ENCODE results near the gene PEX16.

The PEX16 gene

DNA sequence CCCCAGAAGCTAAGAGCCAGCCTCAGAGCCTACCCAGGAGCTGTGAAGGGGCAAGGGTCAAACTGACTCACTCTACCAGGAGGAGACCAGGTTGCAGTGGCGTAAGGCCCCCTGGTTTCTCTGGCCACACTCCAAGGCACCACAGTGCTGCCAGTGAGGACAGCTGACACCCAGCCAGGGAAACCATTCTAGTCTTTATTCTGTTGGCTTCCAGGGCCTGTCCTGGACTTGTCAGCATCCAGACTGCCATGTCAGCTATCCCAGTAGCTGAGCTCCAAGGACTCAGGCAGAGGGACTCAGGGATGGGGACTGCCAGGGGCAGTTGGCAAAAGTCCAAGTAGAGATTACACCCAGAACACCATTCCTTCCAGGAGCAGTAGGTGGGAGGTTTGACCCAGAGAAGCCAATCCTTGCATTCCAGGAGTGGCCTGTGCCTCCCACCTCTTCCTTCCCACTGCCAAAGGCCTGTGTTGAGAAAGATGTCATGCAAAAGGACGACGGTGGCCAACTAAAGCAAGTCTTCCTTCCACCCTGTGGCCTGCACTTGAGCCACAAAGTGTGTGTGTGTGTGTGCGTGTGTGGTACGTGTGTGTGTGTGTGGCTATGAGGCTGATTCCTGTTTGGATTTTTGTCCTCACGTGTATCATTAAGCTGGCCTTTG lies 35.8 kb downstream of the PEX16 start:
- peaks cover 3% of the 10 kb centered on the region for H3K27me3 Mint-ChIP-seq
- peaks cover 10% of the 10 kb centered on the region for H3K4me1 Mint-ChIP-seq

GRCh38 chr11:45880772-45881570 lies 36.7 kb downstream of the PEX16 start:
- no peaks in the 10 kb centered on the region for H3K9me3 Mint-ChIP-seq
- peaks cover 3% of the 10 kb centered on the region for H3K27me3 Mint-ChIP-seq
- peaks cover 14% of the 10 kb centered on the region for H3K36me3 Mint-ChIP-seq
- H3K4me3 Mint-ChIP-seq = no peak overlapping the region
- H3K4me1 Mint-ChIP-seq = peaks cover 10% of the 10 kb centered on the region
- H3K27ac Mint-ChIP-seq = no peak overlapping the region

More for the DNA sequence above, 35.8 kb downstream of the PEX16 start:
- Mint-ChIP-seq H3K27ac (no peak overlapping the region), H3K4me3 (no peak overlapping the region), H3K36me3 (peaks cover 10% of the 10 kb centered on the region), H3K9me3 (no peaks in the 10 kb centered on the region)

- H3K36me3 Mint-ChIP-seq = peaks cover 14% of the 10 kb centered on the region
Measured at GRCh38 chr11:45879803-45880686, 37.6 kb downstream of the PEX16 start.

DNA sequence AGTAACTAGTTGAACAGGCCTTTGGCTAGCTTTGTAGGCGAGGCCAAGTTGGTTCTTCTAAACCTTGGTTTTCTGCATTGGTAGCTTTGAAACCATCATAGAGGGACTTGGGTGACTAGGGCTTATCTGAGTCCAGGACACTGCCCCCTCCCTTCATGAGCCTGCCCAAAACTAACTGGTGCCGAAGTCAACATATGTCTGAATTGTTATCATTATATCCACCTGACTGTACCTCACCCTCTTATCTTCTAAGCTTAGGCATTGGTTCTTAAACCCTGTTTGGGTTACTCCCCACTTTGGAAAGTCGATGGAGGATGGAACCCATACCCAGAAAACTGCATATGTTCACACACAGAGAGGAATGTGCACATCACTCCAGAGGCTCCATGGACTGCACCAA lies 39.8 kb downstream of the PEX16 start:
- no peak overlapping the region for H3K27ac Mint-ChIP-seq
- no peaks in the 10 kb centered on the region for H3K9me3 Mint-ChIP-seq

More at GRCh38 chr11:45879803-45880686, 37.6 kb downstream of the PEX16 start:
- Mint-ChIP-seq H3K9me3 (no peaks in the 10 kb centered on the region), H3K27me3 (peaks cover 3% of the 10 kb centered on the region), H3K4me1 (peaks cover 6% of the 10 kb centered on the region), H3K27ac (no peak overlapping the region), H3K4me3 (no peak overlapping the region)

DNA sequence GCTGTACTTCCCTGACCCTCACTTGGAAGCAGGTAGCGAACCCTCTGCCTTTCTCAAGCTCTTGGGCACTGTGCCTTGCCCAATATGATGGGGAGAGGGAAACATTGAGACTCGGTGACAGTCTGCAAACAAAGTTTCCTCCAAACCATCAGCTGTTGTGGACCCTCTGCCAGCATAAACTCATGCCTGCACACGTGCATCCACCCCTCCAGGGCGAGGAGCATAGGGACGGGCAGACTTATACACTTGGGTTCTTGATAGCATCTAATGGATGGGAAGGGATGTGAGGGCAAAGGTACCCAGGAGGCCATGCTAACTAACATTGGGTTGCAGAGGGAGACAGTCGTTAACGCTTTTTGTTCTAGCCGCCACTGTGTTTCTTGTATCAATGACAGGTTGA lies 40.5 kb downstream of the PEX16 start:
- H3K4me1 Mint-ChIP-seq = no peaks in the 10 kb centered on the region
- H3K9me3 Mint-ChIP-seq = no peaks in the 10 kb centered on the region
- H3K27me3 Mint-ChIP-seq = no peaks in the 10 kb centered on the region
- no peak overlapping the region for H3K4me3 Mint-ChIP-seq
- H3K27ac Mint-ChIP-seq = no peak overlapping the region
- peaks cover 23% of the 10 kb centered on the region for H3K36me3 Mint-ChIP-seq

More for the DNA sequence above, 39.8 kb downstream of the PEX16 start:
- Mint-ChIP-seq H3K36me3 (peaks cover 23% of the 10 kb centered on the region), H3K4me3 (no peak overlapping the region), H3K4me1 (no peaks in the 10 kb centered on the region), H3K27me3 (no peaks in the 10 kb centered on the region)

GRCh38 chr11:45876401-45876800 lies 41.3 kb downstream of the PEX16 start:
- no peaks in the 10 kb centered on the region for H3K4me1 Mint-ChIP-seq
- H3K27me3 Mint-ChIP-seq = no peaks in the 10 kb centered on the region
- no peak overlapping the region for H3K27ac Mint-ChIP-seq
- no peaks in the 10 kb centered on the region for H3K9me3 Mint-ChIP-seq
- H3K4me3 Mint-ChIP-seq = no peak overlapping the region
- peaks cover 24% of the 10 kb centered on the region for H3K36me3 Mint-ChIP-seq

DNA sequence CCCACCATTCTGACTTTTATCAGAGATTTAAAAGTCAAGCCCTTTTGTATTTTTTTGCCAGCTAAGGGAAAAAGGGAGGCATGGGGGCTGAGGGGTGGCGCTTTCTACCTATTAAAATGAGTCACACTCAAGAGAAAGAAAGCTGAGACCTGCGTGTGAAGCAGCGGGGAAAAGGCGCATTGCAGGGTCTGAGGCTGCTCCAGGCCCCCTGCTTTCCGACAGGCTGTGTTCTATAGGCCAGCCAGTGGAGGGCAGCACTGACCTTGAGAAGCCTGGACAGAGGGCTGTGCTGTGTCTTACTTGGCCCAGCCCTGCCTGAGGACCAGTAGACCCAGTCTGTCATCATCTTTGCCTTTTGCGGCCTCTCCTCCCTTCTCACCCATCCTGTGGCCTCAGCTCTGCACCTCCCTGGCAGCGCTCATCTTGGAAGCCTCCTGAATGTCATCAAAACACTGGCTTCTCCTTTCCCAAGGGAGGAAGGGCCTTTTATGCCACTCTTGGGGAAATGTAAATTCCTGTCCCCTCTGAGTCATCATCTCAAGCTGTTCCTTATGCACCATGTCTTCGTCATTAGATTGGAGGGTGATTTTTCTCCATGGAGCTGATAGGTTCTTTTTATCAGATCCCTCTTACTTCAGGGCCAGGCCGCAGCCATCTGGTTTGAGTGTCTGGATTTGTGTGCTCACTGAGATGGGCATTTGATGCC lies 44.9 kb downstream of the PEX16 start:
- Mint-ChIP-seq H3K27me3 (no peaks in the 10 kb centered on the region), H3K4me3 (no peak overlapping the region), H3K9me3 (no peaks in the 10 kb centered on the region), H3K27ac (no peak overlapping the region), H3K36me3 (peaks cover 31% of the 10 kb centered on the region), H3K4me1 (no peaks in the 10 kb centered on the region)

- no peak overlapping the region for H3K27ac Mint-ChIP-seq
- no peaks in the 10 kb centered on the region for H3K27me3 Mint-ChIP-seq
- peaks cover 30% of the 10 kb centered on the region for H3K36me3 Mint-ChIP-seq
- no peak overlapping the region for H3K4me3 Mint-ChIP-seq
- H3K9me3 Mint-ChIP-seq = no peaks in the 10 kb centered on the region
- H3K4me1 Mint-ChIP-seq = no peaks in the 10 kb centered on the region
Measured at GRCh38 chr11:45871638-45872037, 46.0 kb downstream of the PEX16 start.

GRCh38 chr11:45870706-45871105 lies 47.0 kb downstream of the PEX16 start:
- Mint-ChIP-seq H3K4me1 (no peaks in the 10 kb centered on the region), H3K27me3 (no peaks in the 10 kb centered on the region), H3K9me3 (no peaks in the 10 kb centered on the region), H3K4me3 (no peak overlapping the region), H3K27ac (no peak overlapping the region), H3K36me3 (peaks cover 36% of the 10 kb centered on the region)

DNA sequence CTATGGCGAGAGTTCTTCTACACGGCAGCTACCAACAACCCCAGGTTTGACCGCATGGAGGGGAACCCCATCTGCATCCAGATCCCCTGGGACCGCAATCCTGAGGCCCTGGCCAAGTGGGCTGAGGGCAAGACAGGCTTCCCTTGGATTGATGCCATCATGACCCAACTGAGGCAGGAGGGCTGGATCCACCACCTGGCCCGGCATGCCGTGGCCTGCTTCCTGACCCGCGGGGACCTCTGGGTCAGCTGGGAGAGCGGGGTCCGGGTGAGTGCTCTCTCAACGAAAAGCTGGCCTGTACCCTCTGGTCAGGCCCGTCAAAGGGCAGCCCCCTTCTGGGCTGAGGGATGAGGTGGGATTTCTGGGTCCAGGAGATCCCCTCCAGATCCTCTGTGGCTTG lies 48.1 kb downstream of the PEX16 start:
- no peak overlapping the region for H3K4me3 Mint-ChIP-seq
- H3K36me3 Mint-ChIP-seq = peaks cover 33% of the 10 kb centered on the region
- H3K27ac Mint-ChIP-seq = no peak overlapping the region
- H3K4me1 Mint-ChIP-seq = no peaks in the 10 kb centered on the region
- H3K27me3 Mint-ChIP-seq = no peaks in the 10 kb centered on the region
- H3K9me3 Mint-ChIP-seq = no peaks in the 10 kb centered on the region

GRCh38 chr11:45864041-45864440 lies 53.6 kb downstream of the PEX16 start:
- H3K9me3 Mint-ChIP-seq = no peaks in the 10 kb centered on the region
- H3K4me1 Mint-ChIP-seq = no peaks in the 10 kb centered on the region
- H3K27me3 Mint-ChIP-seq = no peaks in the 10 kb centered on the region
- no peak overlapping the region for H3K27ac Mint-ChIP-seq
- peaks cover 25% of the 10 kb centered on the region for H3K36me3 Mint-ChIP-seq
- no peak overlapping the region for H3K4me3 Mint-ChIP-seq

DNA sequence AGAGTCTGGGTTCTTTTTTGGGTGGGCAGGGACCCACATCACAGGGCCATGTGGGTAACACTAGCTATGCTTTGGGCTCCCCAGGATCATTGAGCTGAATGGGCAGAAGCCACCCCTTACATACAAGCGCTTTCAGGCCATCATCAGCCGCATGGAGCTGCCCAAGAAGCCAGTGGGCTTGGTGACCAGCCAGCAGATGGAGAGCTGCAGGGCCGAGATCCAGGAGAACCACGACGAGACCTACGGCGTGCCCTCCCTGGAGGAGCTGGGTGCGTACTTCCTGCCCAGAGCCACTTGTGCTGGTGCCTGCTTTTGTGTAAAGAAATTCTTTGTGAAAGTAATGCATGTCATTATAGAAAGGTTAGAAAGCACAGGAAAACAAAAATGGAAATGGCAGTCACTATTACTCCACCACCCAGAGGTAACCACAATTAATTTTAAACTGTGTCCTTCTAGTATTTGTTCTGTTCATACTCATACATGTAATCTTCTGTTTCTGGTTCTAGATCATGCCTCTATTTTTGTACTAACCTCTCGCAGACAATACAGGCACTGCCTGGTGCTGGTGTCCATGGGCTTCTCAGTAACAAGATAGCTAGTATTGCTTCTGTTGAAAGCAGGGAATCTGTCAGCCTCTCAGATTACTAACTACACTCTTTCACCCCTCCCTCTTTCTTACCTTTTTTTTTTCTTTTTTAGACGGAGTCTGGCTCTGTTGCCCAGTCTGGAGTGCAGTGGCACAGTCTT lies 56.7 kb downstream of the PEX16 start:
- no peak overlapping the region for H3K27ac Mint-ChIP-seq

DNA sequence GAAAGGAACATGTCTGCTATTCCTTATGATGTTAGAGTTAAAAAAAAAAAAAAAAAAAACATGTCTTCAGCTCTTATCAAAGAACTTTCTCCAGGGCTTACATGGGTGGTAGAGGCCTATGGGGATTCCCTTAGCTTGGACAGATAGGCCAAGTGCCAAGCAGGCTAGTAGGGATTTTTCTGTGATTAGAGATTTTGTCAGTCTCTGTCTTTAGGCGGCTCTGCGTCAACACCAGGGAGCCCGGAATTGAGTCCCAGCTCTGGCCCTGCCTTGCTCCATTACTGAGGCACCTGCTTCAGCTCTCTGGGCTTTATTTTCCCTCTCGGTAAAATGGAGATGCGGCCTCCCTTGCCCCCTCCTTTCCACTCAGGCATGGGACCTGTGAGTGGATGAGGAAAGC lies 57.3 kb downstream of the PEX16 start:
- no peaks in the 10 kb centered on the region for H3K27me3 Mint-ChIP-seq
- H3K27ac Mint-ChIP-seq = no peak overlapping the region
- H3K9me3 Mint-ChIP-seq = no peaks in the 10 kb centered on the region
- peaks cover 21% of the 10 kb centered on the region for H3K36me3 Mint-ChIP-seq
- no peaks in the 10 kb centered on the region for H3K4me1 Mint-ChIP-seq
- H3K4me3 Mint-ChIP-seq = no peak overlapping the region

More for the DNA sequence above, 56.7 kb downstream of the PEX16 start:
- Mint-ChIP-seq H3K36me3 (peaks cover 23% of the 10 kb centered on the region), H3K4me3 (no peak overlapping the region), H3K4me1 (no peaks in the 10 kb centered on the region), H3K9me3 (no peaks in the 10 kb centered on the region), H3K27me3 (no peaks in the 10 kb centered on the region)
